ENCODE data around the gene DYRK4. TPM values are rescaled to one million over a fixed set of nuclear protein-coding genes. Genes with fewer than 3 reads are reported as not detected.

The DYRK4 gene
- total and polyA plus RNA-seq, 9 donors: 23.7 to 53.9 (median 41.2) TPM

- Histone ChIP-seq H3K27me3 (no peaks in the 10 kb centered on the region), H3K36me3 (no peaks in the 10 kb centered on the region), H3K4me3 (no peak overlapping the region), H3K4me1 (ENCODE audit: insufficient read depth) (no peaks in the 10 kb centered on the region), H3K27ac (no peak overlapping the region), H3K9me3 (no peaks in the 10 kb centered on the region)
- no peak for DNase-seq
- intact Hi-C loops (cut with DNase I): no loop called here
- TF ChIP-seq EP300 (IDR thresholded peaks at IDR 0.05) (no peak), POLR2A (IDR thresholded peaks at IDR 0.05) (no peak)
- TF ChIP-seq, protein P1, sequence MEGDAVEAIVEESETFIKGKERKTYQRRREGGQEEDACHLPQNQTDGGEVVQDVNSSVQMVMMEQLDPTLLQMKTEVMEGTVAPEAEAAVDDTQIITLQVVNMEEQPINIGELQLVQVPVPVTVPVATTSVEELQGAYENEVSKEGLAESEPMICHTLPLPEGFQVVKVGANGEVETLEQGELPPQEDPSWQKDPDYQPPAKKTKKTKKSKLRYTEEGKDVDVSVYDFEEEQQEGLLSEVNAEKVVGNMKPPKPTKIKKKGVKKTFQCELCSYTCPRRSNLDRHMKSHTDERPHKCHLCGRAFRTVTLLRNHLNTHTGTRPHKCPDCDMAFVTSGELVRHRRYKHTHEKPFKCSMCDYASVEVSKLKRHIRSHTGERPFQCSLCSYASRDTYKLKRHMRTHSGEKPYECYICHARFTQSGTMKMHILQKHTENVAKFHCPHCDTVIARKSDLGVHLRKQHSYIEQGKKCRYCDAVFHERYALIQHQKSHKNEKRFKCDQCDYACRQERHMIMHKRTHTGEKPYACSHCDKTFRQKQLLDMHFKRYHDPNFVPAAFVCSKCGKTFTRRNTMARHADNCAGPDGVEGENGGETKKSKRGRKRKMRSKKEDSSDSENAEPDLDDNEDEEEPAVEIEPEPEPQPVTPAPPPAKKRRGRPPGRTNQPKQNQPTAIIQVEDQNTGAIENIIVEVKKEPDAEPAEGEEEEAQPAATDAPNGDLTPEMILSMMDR (IDR thresholded peaks at IDR 0.05): no peak
- WGBS, 3 donors: 83 to 91% (median 85%) methylated on average over 1 of the region's 1 CpG
Observed at GRCh38 chr12:4545195-4545594, 16.8 kb upstream of the DYRK4 start.

- no peaks in the 10 kb centered on the region for H3K27me3 ChIP-seq
- 92 to 93% (median 93%) methylated on average over 1 of the region's 1 CpG for WGBS, 3 donors
- H3K36me3 ChIP-seq: no peaks in the 10 kb centered on the region
- H3K4me1 ChIP-seq (ENCODE audit: insufficient read depth): no peaks in the 10 kb centered on the region
- intact Hi-C loops (cut with DNase I): no loop called here
- no peaks in the 10 kb centered on the region for H3K9me3 ChIP-seq
- DNase-seq: no peak
- no peak overlapping the region for H3K27ac ChIP-seq
- no peak overlapping the region for H3K4me3 ChIP-seq
- TF ChIP-seq, protein P1 (IDR thresholded peaks at IDR 0.05): no peak
- TF ChIP-seq EP300 (IDR thresholded peaks at IDR 0.05) (no peak), POLR2A (IDR thresholded peaks at IDR 0.05) (no peak)
Observed at GRCh38 chr12:4552191-4552590, 9.8 kb upstream of the DYRK4 start.

DNA sequence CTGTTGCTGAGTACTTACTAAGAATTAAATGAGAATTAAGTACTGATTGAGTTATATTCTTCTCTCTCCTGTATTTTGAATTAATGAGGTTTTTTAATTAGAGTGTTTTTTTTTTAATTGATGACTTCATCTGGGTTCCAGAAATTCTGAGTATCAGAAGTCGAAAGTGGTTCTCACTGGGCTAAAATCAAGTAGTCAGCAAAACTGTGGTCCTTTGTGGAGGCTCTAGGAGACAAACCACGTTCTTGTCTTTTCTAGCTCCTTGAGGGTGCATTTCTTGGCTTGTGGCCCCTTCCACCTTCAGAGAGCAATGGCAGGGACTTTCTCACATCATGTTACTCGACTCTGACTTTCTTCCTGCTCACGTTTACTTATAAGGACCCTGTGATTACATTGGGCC is 8.1 kb upstream of the DYRK4 start:
- 91 to 95% (median 92%) methylated on average over 4 of the region's 4 CpGs for WGBS, 3 donors
- TF ChIP-seq POLR2A (IDR thresholded peaks at IDR 0.05): no peak
- TF ChIP-seq, protein P1 (IDR thresholded peaks at IDR 0.05): no peak
- no peak for TF ChIP-seq EP300 (IDR thresholded peaks at IDR 0.05)
- Histone ChIP-seq H3K4me3 (no peak overlapping the region), H3K27ac (no peak overlapping the region), H3K27me3 (no peaks in the 10 kb centered on the region), H3K36me3 (no peaks in the 10 kb centered on the region), H3K9me3 (no peaks in the 10 kb centered on the region), H3K4me1 (ENCODE audit: insufficient read depth) (no peaks in the 10 kb centered on the region)
- no peak for DNase-seq
- intact Hi-C loops (cut with DNase I): no loop called here

- Histone ChIP-seq H3K27me3 (no peaks in the 10 kb centered on the region), H3K4me1 (ENCODE audit: insufficient read depth) (no peaks in the 10 kb centered on the region), H3K36me3 (no peaks in the 10 kb centered on the region), H3K27ac (no peak overlapping the region), H3K9me3 (no peaks in the 10 kb centered on the region), H3K4me3 (no peak overlapping the region)
- TF ChIP-seq, protein P1 (IDR thresholded peaks at IDR 0.05): no peak
- no peak for TF ChIP-seq EP300 (IDR thresholded peaks at IDR 0.05)
- TF ChIP-seq POLR2A (IDR thresholded peaks at IDR 0.05): no peak
- no peak for DNase-seq
- intact Hi-C loops (cut with DNase I): no loop called here
- 84 to 92% (median 90%) methylated on average over 2 of the region's 2 CpGs for WGBS, 3 donors
Observed at GRCh38 chr12:4555804-4556203, 6.2 kb upstream of the DYRK4 start.

All from ovary (tissue), 9 donors.